Ishikawa (cell line): ENCODE measurements around the gene GCNT3.

Source experiments
- CEBPB ChIP-seq: IDR thresholded peaks from 2 replicates; pipeline ENCODE4 v1.6.1; 2012
- CREB1 ChIP-seq: IDR thresholded peaks from 2 replicates; pipeline ENCODE4 v1.6.1; 2012; ENCODE audit warnings: low read depth
- EGR1 ChIP-seq: IDR thresholded peaks from 2 replicates; pipeline ENCODE4 v1.6.1; 2012
- EP300 ChIP-seq: IDR thresholded peaks from 2 replicates; pipeline ENCODE4 v1.6.1; 2012; ENCODE audit warnings: borderline replicate concordance
- FOXM1 ChIP-seq: IDR thresholded peaks from 2 replicates; pipeline ENCODE4 v1.6.1; 2012; ENCODE audit warnings: low read depth, borderline replicate concordance
- MAX ChIP-seq: IDR thresholded peaks from 2 replicates; pipeline ENCODE4 v1.6.1; 2012
- RAD21 ChIP-seq: IDR thresholded peaks from 2 replicates; pipeline ENCODE4 v1.6.1; 2012; ENCODE audit warnings: low read depth
- REST ChIP-seq: IDR thresholded peaks from 2 replicates; pipeline ENCODE4 v1.6.1; 2012; ENCODE audit warnings: low read depth, mild to moderate bottlenecking
- TAF1 ChIP-seq: IDR thresholded peaks from 2 replicates; pipeline ENCODE4 v1.6.1; 2012; ENCODE audit warnings: low read depth, mild to moderate bottlenecking
- TCF12 ChIP-seq: IDR thresholded peaks from 2 replicates; pipeline ENCODE4 v1.6.1; 2012; ENCODE audit warnings: low read depth
- TEAD4 ChIP-seq: IDR thresholded peaks from 2 replicates; pipeline ENCODE4 v1.6.1; 2012
- USF1 ChIP-seq: IDR thresholded peaks from 2 replicates; pipeline ENCODE4 v1.6.1; 2012
- YY1 ChIP-seq: IDR thresholded peaks from 2 replicates; pipeline ENCODE4 v1.6.1; 2012; ENCODE audit warnings: low read depth
- ZBTB7A ChIP-seq: IDR thresholded peaks from 2 replicates; pipeline ENCODE4 v1.6.1; 2012; ENCODE audit warnings: low read depth

- no peak for TF ChIP-seq CEBPB
- TF ChIP-seq TAF1, result no peak
- TF ChIP-seq YY1, result no peak
- TF ChIP-seq USF1, result no peak
- no peak for TF ChIP-seq TEAD4
- no peak for TF ChIP-seq CREB1
- no peak for TF ChIP-seq ZBTB7A
- no peak for TF ChIP-seq MAX
- TF ChIP-seq TCF12, result no peak
- no peak for TF ChIP-seq RAD21
- no peak for TF ChIP-seq EP300
- no peak for TF ChIP-seq FOXM1
- TF ChIP-seq EGR1, result no peak
- TF ChIP-seq REST, result no peak
Observed at GRCh38 chr15:59644756-59645155, 33.2 kb downstream of the GCNT3 start.
